Liver (tissue), 9 donors: Measurements from ENCODE around the gene BARX1. TPM values are rescaled to one million over a fixed set of nuclear protein-coding genes. Genes with fewer than 3 reads are reported as not detected.

Experiments
- DNase-seq: peaks from one replicate; pipeline ENCODE4 v3.0.0-alpha.2; 2017; ENCODE audit warnings: low spot score
- H3K27ac ChIP-seq, 2 donors: one replicate each; pipeline ENCODE4 v1.7.0; 2013; ENCODE audit warnings: inconsistent platforms in 2 of 2, low read length in 2 of 2, control low read depth in 1 of 2, low read depth in 1 of 2, mild to moderate bottlenecking in 1 of 2
- H3K27me3 ChIP-seq, 4 donors: one replicate each; pipeline versions ENCODE4 v1.6.1 to v1.7.0; 2013; ENCODE audit warnings: low read length in 3 of 4, inconsistent platforms in 1 of 4, mild to moderate bottlenecking in 1 of 4, moderate library complexity in 1 of 4; ENCODE audit not compliant: control insufficient read depth in 4 of 4, insufficient read depth in 4 of 4
- H3K36me3 ChIP-seq, 4 donors: one replicate each; pipeline versions ENCODE4 v1.6.1 to v1.7.0; 2013; ENCODE audit warnings: low read length in 3 of 4, mild to moderate bottlenecking in 3 of 4, low read depth in 1 of 4, moderate library complexity in 1 of 4; ENCODE audit not compliant: control insufficient read depth in 4 of 4, insufficient read depth in 3 of 4
- H3K4me1 ChIP-seq, 4 donors: one replicate each; pipeline versions ENCODE4 v1.6.1 to v1.7.0; 2013; ENCODE audit warnings: low read length in 3 of 4, mild to moderate bottlenecking in 3 of 4, moderate library complexity in 1 of 4; ENCODE audit not compliant: control insufficient read depth in 4 of 4, insufficient read depth in 4 of 4
- H3K4me3 ChIP-seq, 3 donors: one replicate each; pipeline versions ENCODE4 v1.6.1 to v1.7.0; 2013; ENCODE audit warnings: low read length in 3 of 3, control low read depth in 1 of 3, low read depth in 1 of 3, mild to moderate bottlenecking in 1 of 3
- H3K9ac ChIP-seq, 2 donors: one replicate each; pipeline ENCODE4 v1.7.0; 2013; ENCODE audit warnings: low read length in 2 of 2, mild to moderate bottlenecking in 2 of 2, moderate library complexity in 2 of 2, control low read depth in 1 of 2, low read depth in 1 of 2
- H3K9me3 ChIP-seq, 4 donors: one replicate each; pipeline versions ENCODE4 v1.6.1 to v1.7.0; 2013; ENCODE audit warnings: low read length in 3 of 4; ENCODE audit not compliant: control insufficient read depth in 4 of 4
- EGR1 ChIP-seq, 2 donors: IDR thresholded peaks; 2 replicates each; pipeline ENCODE4 v1.6.1; 2016 to 2018; ENCODE audit warnings: antibody characterized with exemption in 2 of 2, low read depth in 2 of 2
- FOXA1 ChIP-seq: IDR thresholded peaks from 2 replicates; pipeline ENCODE4 v1.6.1; 2016; ENCODE audit warnings: antibody characterized with exemption
- GABPA ChIP-seq, 2 donors: IDR thresholded peaks in 1 of 2; conservative IDR thresholded peaks in 1 of 2; 2 replicates each; pipeline ENCODE4 v1.6.1; 2016; ENCODE audit warnings: antibody characterized with exemption in 2 of 2, mild to moderate bottlenecking in 1 of 2, moderate library complexity in 1 of 2
- HNF4A ChIP-seq, 2 donors: conservative IDR thresholded peaks; 2 replicates each; pipeline ENCODE4 v1.6.1; 2016; ENCODE audit warnings: antibody characterized with exemption in 2 of 2, mild to moderate bottlenecking in 2 of 2
- HNF4G ChIP-seq: IDR thresholded peaks from 2 replicates; pipeline ENCODE4 v1.6.1; 2016; ENCODE audit warnings: antibody characterized with exemption
- JUND ChIP-seq, 2 donors: IDR thresholded peaks; 2 replicates each; pipeline ENCODE4 v1.6.1; 2016; ENCODE audit warnings: antibody characterized with exemption in 2 of 2
- NR2F2 ChIP-seq: IDR thresholded peaks from 2 replicates; pipeline ENCODE4 v1.6.1; 2016; ENCODE audit warnings: antibody characterized with exemption
- RAD21 ChIP-seq, 2 donors: IDR thresholded peaks; 2 replicates each; pipeline ENCODE4 v1.6.1; 2016; ENCODE audit warnings: antibody characterized with exemption in 2 of 2, mild to moderate bottlenecking in 2 of 2
- SP1 ChIP-seq: IDR thresholded peaks from 2 replicates; pipeline ENCODE4 v1.6.1; 2018; ENCODE audit warnings: antibody characterized with exemption, mild to moderate bottlenecking
- TAF1 ChIP-seq: conservative IDR thresholded peaks from 2 replicates; pipeline ENCODE4 v1.6.1; 2016; ENCODE audit warnings: antibody characterized with exemption, mild to moderate bottlenecking
- YY1 ChIP-seq: IDR thresholded peaks from 2 replicates; pipeline ENCODE4 v1.6.1; 2016; ENCODE audit warnings: antibody characterized with exemption, mild to moderate bottlenecking
- WGBS: extraction: QIAGEN DNeasy Blood & Tissue Kit; methylation state at CpG from one replicate; pipeline ENCODE4 v1.1.7; 2013; 5-methylcytosine and 5-hydroxymethylcytosine counted together
- polyA plus RNA-seq, 2 donors: library from polyadenylated mRNA; stranded (reverse) in 1 of 2; unstranded in 1 of 2; fragments of 200-250 nt in 1 of 2; fragments of >200 nt in 1 of 2; fragmentation: Nextera tagmentation in 1 of 2; extraction: Ambion mirVana in 1 of 2; gene quantifications; one replicate each; pipeline versions ENCODE4 v1.2.1 to v1.2.3, GENCODE V29; 2013 to 2015
- total RNA-seq, 2 donors: library from RNA; depleted of rRNA; stranded (reverse); fragments of >200 nt; gene quantifications; one replicate each; pipeline ENCODE4 v1.2.3, GENCODE V29; 2014
- TF ChIP-seq, protein P1 (sequence below): IDR thresholded peaks from 2 replicates; pipeline ENCODE4 v1.6.1; 2016; ENCODE audit warnings: antibody characterized with exemption
- TF ChIP-seq, protein P2 (sequence below): IDR thresholded peaks from 2 replicates; pipeline ENCODE4 v1.6.1; 2016; ENCODE audit warnings: antibody characterized with exemption
- TF ChIP-seq, protein P3 (sequence below): IDR thresholded peaks from 2 replicates; pipeline ENCODE4 v1.6.1; 2016; ENCODE audit warnings: antibody characterized with exemption, mild to moderate bottlenecking
- donor health status: healthy.
- donor health status: healthy.
- donor health status: healthy.
- donor health status: healthy.
- donor health status: healthy.

Gene BARX1
- total and polyA plus RNA-seq, 4 donors, result not detected

DNA sequence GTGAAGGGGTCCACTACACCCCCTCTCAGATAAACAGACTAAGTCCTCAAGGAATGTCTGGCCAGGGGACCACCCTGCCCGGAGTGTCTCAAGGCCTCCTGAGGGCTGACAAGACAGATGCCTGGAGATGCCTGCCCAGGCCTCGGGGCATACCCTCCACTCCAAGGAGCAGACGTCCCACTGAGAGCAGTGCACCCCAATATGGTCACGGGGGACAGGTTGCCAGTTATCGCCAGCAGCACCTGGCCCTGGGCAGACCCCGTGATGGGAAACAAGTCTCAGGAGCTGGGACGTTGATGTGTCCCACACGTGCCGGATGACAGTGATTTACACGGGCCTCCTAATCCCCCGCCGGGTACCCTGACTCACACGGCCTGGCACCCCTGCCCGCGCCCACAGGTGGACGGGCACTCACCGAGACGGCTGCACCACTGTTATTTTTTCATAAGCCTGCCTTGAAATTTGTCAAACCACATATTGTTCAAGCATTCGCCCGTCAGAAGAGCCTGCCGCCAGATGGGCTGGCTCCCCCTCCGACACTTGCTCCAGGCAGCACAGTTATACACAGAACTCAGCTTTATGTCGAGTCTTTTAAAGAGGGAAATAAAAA lies 43.9 kb downstream of the BARX1 start:
- no peak for DNase-seq
- TF ChIP-seq TAF1 (no peak), JUND (IDR thresholded peaks at IDR 0.05) (no peak), NR2F2 (no peak), HNF4A (conservative IDR thresholded peaks at IDR 0.05) (no peak), SP1 (no peak)

DNA sequence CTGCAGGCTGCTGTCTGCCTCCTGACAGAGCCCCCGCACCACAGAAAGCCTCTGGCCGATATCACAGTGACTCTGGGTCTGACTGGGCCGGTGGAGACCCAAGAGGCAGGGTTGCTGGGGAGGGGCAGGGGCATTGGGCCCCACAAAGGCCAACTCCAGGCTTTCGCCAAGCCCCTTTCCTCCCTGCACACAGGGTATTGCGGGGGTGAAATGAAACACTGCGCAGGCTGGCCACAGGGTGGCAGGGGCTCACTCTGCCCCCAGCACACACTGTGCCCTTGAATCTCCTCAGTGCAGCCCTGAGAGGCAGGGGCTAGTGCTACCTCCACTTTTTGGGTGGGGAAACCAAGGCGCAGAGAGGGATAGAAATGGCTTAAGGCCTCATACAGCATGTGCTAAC lies 44.6 kb downstream of the BARX1 start:
- Histone ChIP-seq H3K4me3 (no peak overlapping the region), H3K4me1 (no peaks in the 10 kb centered on the region), H3K9ac (no peak overlapping the region), H3K27ac (no peak overlapping the region), H3K36me3 (no peaks in the 10 kb centered on the region), H3K9me3 (no peaks in the 10 kb centered on the region), H3K27me3 (no peaks in the 10 kb centered on the region)
- 94% methylated on average over 7 of the region's 7 CpGs for WGBS
- no peak for TF ChIP-seq TAF1
- DNase-seq, result no peak

More for the DNA sequence above, 43.9 kb downstream of the BARX1 start:
- WGBS, result 91% methylated on average over 23 of the region's 23 CpGs
- no peak overlapping the region for H3K4me3 ChIP-seq
- no peaks in the 10 kb centered on the region for H3K4me1 ChIP-seq
- H3K9me3 ChIP-seq, result no peaks in the 10 kb centered on the region
- no peaks in the 10 kb centered on the region for H3K36me3 ChIP-seq
- H3K9ac ChIP-seq, result no peak overlapping the region
- H3K27me3 ChIP-seq, result no peaks in the 10 kb centered on the region
- no peak overlapping the region for H3K27ac ChIP-seq

DNA sequence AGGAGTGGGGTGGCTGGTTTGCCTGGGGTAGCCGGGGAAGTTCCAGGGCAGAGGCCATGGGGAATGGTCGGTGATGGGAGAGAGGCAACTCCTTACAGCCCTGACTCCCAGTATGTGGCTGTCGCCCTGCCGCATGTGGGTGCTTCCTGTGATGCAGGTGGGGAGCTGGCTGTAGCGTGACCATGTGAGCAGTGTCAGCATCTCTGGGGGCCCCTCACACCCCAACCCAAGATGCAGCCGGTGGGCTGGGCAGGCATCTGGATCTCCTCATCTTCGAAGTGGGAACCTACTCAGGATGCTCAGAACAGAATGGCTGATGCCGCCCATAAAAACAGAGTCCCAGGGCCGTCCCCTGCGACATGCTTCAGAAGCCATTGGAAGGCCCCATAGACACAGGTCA lies 45.0 kb downstream of the BARX1 start:
- TF ChIP-seq, protein P1, sequence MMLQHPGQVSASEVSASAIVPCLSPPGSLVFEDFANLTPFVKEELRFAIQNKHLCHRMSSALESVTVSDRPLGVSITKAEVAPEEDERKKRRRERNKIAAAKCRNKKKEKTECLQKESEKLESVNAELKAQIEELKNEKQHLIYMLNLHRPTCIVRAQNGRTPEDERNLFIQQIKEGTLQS, result no peak
- TF ChIP-seq TAF1 (no peak), RAD21 (IDR thresholded peaks at IDR 0.05) (no peak), NR2F2 (no peak), YY1 (no peak), HNF4A (conservative IDR thresholded peaks at IDR 0.05) (no peak), EGR1 (IDR thresholded peaks at IDR 0.05; ENCODE audit: low read depth in 2 of 2) (no peak), GABPA (IDR thresholded peaks at IDR 0.05 in 1 of 2, conservative IDR thresholded peaks at IDR 0.05 in 1 of 2) (no peak), SP1 (no peak), FOXA1 (no peak), HNF4G (no peak)
- TF ChIP-seq, protein P2, sequence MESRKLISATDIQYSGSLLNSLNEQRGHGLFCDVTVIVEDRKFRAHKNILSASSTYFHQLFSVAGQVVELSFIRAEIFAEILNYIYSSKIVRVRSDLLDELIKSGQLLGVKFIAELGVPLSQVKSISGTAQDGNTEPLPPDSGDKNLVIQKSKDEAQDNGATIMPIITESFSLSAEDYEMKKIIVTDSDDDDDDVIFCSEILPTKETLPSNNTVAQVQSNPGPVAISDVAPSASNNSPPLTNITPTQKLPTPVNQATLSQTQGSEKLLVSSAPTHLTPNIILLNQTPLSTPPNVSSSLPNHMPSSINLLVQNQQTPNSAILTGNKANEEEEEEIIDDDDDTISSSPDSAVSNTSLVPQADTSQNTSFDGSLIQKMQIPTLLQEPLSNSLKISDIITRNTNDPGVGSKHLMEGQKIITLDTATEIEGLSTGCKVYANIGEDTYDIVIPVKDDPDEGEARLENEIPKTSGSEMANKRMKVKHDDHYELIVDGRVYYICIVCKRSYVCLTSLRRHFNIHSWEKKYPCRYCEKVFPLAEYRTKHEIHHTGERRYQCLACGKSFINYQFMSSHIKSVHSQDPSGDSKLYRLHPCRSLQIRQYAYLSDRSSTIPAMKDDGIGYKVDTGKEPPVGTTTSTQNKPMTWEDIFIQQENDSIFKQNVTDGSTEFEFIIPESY, result no peak
- TF ChIP-seq, protein P3, sequence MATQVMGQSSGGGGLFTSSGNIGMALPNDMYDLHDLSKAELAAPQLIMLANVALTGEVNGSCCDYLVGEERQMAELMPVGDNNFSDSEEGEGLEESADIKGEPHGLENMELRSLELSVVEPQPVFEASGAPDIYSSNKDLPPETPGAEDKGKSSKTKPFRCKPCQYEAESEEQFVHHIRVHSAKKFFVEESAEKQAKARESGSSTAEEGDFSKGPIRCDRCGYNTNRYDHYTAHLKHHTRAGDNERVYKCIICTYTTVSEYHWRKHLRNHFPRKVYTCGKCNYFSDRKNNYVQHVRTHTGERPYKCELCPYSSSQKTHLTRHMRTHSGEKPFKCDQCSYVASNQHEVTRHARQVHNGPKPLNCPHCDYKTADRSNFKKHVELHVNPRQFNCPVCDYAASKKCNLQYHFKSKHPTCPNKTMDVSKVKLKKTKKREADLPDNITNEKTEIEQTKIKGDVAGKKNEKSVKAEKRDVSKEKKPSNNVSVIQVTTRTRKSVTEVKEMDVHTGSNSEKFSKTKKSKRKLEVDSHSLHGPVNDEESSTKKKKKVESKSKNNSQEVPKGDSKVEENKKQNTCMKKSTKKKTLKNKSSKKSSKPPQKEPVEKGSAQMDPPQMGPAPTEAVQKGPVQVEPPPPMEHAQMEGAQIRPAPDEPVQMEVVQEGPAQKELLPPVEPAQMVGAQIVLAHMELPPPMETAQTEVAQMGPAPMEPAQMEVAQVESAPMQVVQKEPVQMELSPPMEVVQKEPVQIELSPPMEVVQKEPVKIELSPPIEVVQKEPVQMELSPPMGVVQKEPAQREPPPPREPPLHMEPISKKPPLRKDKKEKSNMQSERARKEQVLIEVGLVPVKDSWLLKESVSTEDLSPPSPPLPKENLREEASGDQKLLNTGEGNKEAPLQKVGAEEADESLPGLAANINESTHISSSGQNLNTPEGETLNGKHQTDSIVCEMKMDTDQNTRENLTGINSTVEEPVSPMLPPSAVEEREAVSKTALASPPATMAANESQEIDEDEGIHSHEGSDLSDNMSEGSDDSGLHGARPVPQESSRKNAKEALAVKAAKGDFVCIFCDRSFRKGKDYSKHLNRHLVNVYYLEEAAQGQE, result no peak
- Histone ChIP-seq H3K27me3 (no peaks in the 10 kb centered on the region), H3K4me3 (no peak overlapping the region), H3K9me3 (no peaks in the 10 kb centered on the region), H3K4me1 (no peaks in the 10 kb centered on the region), H3K36me3 (no peaks in the 10 kb centered on the region), H3K27ac (no peak overlapping the region), H3K9ac (no peak overlapping the region)
- WGBS, result 92% methylated on average over 10 of the region's 10 CpGs
- no peak for DNase-seq
